IPS-20b (cell line): ENCODE data around the gene THRB.

Source experiments
- H3K27ac ChIP-seq: one replicate; pipeline ENCODE4 v1.5.1; 2013; ENCODE audit warnings: low read length
- H3K27me3 ChIP-seq: 2 replicates; pipeline ENCODE4 v1.6.1; 2013; ENCODE audit warnings: mild to moderate bottlenecking, low read length, inconsistent platforms; ENCODE audit not compliant: insufficient read depth
- H3K36me3 ChIP-seq: 2 replicates; pipeline ENCODE4 v1.6.1; 2013; ENCODE audit warnings: low read depth, mild to moderate bottlenecking, inconsistent platforms, low read length, moderate library complexity; ENCODE audit not compliant: insufficient read depth
- H3K4me1 ChIP-seq: 2 replicates; pipeline ENCODE4 v1.6.1; 2013; ENCODE audit warnings: mild to moderate bottlenecking, control low read depth, inconsistent platforms, low read length, moderate library complexity; ENCODE audit not compliant: insufficient read depth
- H3K4me3 ChIP-seq: 2 replicates; pipeline ENCODE4 v1.5.1; 2013; ENCODE audit warnings: mild to moderate bottlenecking, low read length, inconsistent platforms
- H3K9ac ChIP-seq: 2 replicates; pipeline ENCODE4 v1.6.1; 2013; ENCODE audit warnings: low read depth, mild to moderate bottlenecking, inconsistent platforms, low read length, moderate library complexity
- H3K9me3 ChIP-seq: 2 replicates; pipeline ENCODE4 v1.6.1; 2013; ENCODE audit warnings: mild to moderate bottlenecking, low read depth, low read length, inconsistent platforms; ENCODE audit not compliant: insufficient read depth

THRB gene

GRCh38 chr3:24367216-24367615 is 127.4 kb downstream of the THRB start:
- H3K4me1 ChIP-seq: no peaks in the 10 kb centered on the region

DNA sequence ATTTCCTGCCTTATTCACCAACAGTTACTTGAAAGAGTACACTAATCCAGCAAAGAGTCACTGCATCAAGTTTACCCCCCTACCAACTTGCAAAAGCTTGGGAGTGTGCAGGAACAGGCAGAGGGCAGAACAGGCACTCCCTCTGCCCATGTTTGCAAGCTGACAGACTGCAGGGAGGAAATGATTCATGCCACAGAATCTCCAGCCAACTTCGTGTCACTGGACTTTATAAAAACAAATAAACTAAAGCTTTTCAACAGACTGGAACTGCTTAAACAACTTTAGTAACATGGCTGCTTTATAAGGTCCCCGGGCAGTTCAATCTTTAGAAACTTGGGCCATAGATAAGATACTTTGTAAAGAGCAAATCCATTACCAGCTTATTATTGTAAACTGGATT is 129.5 kb downstream of the THRB start:
- H3K9me3 ChIP-seq: no peaks in the 10 kb centered on the region
- no peak overlapping the region for H3K9ac ChIP-seq
- H3K4me3 ChIP-seq: no peak overlapping the region
- H3K4me1 ChIP-seq: peaks cover 3% of the 10 kb centered on the region
- no peak overlapping the region for H3K27ac ChIP-seq
- H3K36me3 ChIP-seq: no peaks in the 10 kb centered on the region
- no peaks in the 10 kb centered on the region for H3K27me3 ChIP-seq

More at GRCh38 chr3:24367216-24367615, 127.4 kb downstream of the THRB start:
- no peaks in the 10 kb centered on the region for H3K36me3 ChIP-seq
- no peaks in the 10 kb centered on the region for H3K9me3 ChIP-seq
- no peak overlapping the region for H3K27ac ChIP-seq
- H3K27me3 ChIP-seq: no peaks in the 10 kb centered on the region
- H3K9ac ChIP-seq: no peak overlapping the region
- H3K4me3 ChIP-seq: no peak overlapping the region

DNA sequence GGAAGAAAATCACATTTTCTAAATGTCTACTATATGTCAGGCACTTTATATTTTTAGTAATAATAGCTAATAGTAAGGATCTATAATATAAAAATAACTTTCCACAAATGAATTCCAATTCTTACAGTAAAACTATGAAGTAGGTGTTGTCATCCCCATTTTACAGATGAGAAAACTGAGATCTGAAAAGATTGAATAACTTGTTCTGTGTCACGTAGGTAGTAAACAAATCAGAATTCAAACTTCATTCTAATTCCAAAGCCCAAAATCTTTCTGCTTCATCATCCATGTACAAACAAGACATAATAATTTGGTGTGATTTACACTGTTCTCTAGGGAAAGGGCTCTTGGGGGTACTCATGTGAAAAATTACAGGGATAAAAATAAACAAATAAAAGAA is 130.3 kb downstream of the THRB start:
- Histone ChIP-seq H3K9ac (no peak overlapping the region), H3K36me3 (no peaks in the 10 kb centered on the region), H3K4me3 (no peak overlapping the region), H3K9me3 (no peaks in the 10 kb centered on the region), H3K27me3 (no peaks in the 10 kb centered on the region), H3K27ac (no peak overlapping the region), H3K4me1 (peaks cover 10% of the 10 kb centered on the region)

DNA sequence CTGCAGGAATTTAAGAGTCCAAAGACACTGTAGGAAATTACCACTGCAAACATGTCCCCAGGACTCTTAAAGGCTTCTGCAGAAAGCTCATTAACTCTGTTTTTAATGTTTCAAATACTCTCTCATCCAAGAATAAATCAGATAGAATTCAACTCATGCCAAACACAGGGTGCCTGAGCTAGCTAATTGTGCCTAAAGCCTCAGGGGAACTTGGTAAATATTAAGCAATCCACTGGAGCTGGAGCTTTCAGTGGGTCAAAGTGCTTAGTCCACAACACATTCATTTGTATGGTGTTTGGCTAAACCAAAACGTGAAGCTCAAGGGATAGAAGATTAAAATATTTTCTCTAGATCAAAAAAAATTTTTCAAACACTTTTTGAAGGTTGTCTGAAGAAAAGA is 131.4 kb downstream of the THRB start:
- Histone ChIP-seq H3K27ac (no peak overlapping the region), H3K4me1 (peaks cover 11% of the 10 kb centered on the region), H3K9me3 (no peaks in the 10 kb centered on the region), H3K9ac (no peak overlapping the region), H3K27me3 (no peaks in the 10 kb centered on the region), H3K36me3 (no peaks in the 10 kb centered on the region), H3K4me3 (no peak overlapping the region)

DNA sequence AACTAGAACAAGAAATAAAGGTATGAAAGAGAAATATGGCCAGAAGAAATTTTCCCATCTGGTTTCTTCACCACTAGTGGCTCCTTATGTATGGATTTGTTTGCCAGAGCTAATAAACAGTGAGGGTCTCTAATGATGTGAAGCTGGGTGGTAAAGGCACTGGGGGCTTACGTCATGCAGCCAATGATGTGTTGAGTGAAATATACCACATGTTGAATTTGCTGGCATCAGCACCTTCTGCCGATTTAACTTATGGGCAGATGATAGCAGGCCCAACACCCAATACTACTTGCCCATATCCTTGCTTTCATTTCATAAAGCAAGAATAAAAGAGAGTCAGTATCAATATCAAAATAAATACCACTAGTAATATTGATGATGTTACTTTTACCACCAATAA is 133.0 kb downstream of the THRB start:
- peaks cover 11% of the 10 kb centered on the region for H3K4me1 ChIP-seq
- H3K27ac ChIP-seq: no peak overlapping the region
- H3K36me3 ChIP-seq: no peaks in the 10 kb centered on the region
- no peaks in the 10 kb centered on the region for H3K27me3 ChIP-seq
- no peak overlapping the region for H3K4me3 ChIP-seq
- no peak overlapping the region for H3K9ac ChIP-seq
- H3K9me3 ChIP-seq: no peaks in the 10 kb centered on the region

DNA sequence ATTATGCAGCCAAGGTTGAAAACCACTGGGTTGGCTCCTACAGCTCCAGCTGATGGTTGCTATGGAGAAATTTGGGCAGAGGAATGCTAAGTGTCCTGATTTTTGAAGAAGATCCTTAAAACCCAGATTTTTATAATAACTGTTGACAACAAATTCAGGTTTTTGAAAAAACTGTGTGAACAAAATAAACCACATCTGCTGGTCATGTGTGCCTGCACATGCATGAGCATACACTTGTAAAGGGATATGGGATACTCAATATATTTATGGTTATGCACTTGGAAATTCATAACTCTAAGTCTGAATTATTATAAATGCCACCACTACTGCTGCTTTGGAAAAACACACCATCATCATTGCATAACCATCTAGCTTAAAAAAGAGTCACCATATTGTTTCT is 133.7 kb downstream of the THRB start:
- no peaks in the 10 kb centered on the region for H3K36me3 ChIP-seq
- no peak overlapping the region for H3K4me3 ChIP-seq
- no peaks in the 10 kb centered on the region for H3K27me3 ChIP-seq
- peaks cover 11% of the 10 kb centered on the region for H3K4me1 ChIP-seq
- H3K27ac ChIP-seq: no peak overlapping the region
- no peaks in the 10 kb centered on the region for H3K9me3 ChIP-seq
- no peak overlapping the region for H3K9ac ChIP-seq

DNA sequence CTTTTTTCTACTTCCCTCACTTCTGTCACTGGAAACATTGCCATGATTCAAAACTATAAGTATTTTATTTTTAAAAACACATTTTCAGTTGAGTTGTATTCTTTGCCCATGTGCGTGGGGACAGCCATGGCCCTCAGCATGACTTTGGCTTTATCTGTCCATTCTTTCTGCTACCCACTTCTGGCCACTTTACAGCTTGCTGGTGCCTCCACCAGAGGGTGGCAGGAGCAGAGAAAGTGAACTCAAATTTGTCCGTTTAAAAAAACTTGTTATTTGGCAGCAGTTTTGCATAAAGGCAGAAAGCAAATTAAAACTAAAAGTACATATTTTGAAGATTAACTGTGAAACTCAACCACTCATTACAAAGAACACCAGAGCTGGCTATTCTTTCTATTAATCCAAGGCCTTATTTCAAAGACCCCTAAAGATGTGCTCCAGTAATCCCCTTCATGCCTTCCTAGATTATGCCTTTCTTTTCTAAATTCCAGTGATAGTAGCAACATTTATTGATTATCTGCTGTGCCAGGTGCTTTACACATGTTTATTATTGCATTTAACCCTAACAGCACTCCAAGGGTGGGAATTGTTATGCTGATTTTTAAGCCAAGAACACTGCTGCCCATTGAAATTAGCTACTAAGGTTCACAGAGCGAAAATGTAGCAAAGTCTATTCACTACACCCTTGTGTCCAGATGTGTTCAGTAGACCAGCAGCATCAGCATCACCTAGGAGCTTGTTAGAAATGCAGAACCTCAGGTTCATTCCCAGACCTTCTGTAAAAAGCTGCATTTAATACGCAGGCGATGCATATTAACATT is 134.8 kb downstream of the THRB start:
- H3K27me3 ChIP-seq: no peaks in the 10 kb centered on the region
- no peak overlapping the region for H3K4me3 ChIP-seq
- H3K36me3 ChIP-seq: no peaks in the 10 kb centered on the region
- H3K4me1 ChIP-seq: peaks cover 11% of the 10 kb centered on the region
- no peaks in the 10 kb centered on the region for H3K9me3 ChIP-seq
- no peak overlapping the region for H3K27ac ChIP-seq
- H3K9ac ChIP-seq: no peak overlapping the region

- Histone ChIP-seq H3K4me1 (peaks cover 11% of the 10 kb centered on the region), H3K9ac (no peak overlapping the region), H3K27me3 (no peaks in the 10 kb centered on the region), H3K36me3 (no peaks in the 10 kb centered on the region), H3K4me3 (no peak overlapping the region), H3K9me3 (no peaks in the 10 kb centered on the region), H3K27ac (no peak overlapping the region)
Measured at GRCh38 chr3:24359102-24359501, 135.5 kb downstream of the THRB start.

- Histone ChIP-seq H3K4me1 (peaks cover 11% of the 10 kb centered on the region), H3K36me3 (no peaks in the 10 kb centered on the region), H3K9me3 (no peaks in the 10 kb centered on the region), H3K9ac (no peak overlapping the region), H3K4me3 (no peak overlapping the region), H3K27me3 (no peaks in the 10 kb centered on the region), H3K27ac (no peak overlapping the region)
Measured at GRCh38 chr3:24357635-24358034, 137.0 kb downstream of the THRB start.

DNA sequence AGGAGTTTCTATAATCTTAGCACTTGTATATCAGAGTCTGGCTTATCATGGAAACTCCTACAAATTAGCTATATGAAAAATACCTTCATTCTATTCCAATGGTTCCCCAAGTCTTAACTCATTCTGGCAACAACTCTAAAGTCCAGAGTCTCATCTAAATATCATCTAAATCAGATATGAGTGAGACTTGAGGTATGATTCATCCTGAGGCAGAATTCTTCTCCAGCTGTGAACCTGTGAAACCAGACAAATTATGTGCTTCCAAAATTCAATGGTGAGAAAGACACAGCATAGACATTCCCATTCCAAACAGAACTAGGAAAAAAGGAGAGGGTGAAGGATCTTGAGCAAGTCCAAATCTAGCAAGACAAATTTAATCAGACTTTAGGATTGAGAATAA is 138.8 kb downstream of the THRB start:
- no peak overlapping the region for H3K9ac ChIP-seq
- no peak overlapping the region for H3K4me3 ChIP-seq
- no peaks in the 10 kb centered on the region for H3K36me3 ChIP-seq
- H3K27me3 ChIP-seq: no peaks in the 10 kb centered on the region
- H3K4me1 ChIP-seq: peaks cover 11% of the 10 kb centered on the region
- H3K27ac ChIP-seq: no peak overlapping the region
- H3K9me3 ChIP-seq: no peaks in the 10 kb centered on the region

- no peak overlapping the region for H3K4me3 ChIP-seq
- H3K9ac ChIP-seq: no peak overlapping the region
- H3K27ac ChIP-seq: no peak overlapping the region
- H3K4me1 ChIP-seq: no peaks in the 10 kb centered on the region; the same call in 1 of the 2 replicates
- no peaks in the 10 kb centered on the region for H3K27me3 ChIP-seq
- no peaks in the 10 kb centered on the region for H3K9me3 ChIP-seq
- no peaks in the 10 kb centered on the region for H3K36me3 ChIP-seq
Measured at GRCh38 chr3:24354230-24354629, 140.4 kb downstream of the THRB start.

DNA sequence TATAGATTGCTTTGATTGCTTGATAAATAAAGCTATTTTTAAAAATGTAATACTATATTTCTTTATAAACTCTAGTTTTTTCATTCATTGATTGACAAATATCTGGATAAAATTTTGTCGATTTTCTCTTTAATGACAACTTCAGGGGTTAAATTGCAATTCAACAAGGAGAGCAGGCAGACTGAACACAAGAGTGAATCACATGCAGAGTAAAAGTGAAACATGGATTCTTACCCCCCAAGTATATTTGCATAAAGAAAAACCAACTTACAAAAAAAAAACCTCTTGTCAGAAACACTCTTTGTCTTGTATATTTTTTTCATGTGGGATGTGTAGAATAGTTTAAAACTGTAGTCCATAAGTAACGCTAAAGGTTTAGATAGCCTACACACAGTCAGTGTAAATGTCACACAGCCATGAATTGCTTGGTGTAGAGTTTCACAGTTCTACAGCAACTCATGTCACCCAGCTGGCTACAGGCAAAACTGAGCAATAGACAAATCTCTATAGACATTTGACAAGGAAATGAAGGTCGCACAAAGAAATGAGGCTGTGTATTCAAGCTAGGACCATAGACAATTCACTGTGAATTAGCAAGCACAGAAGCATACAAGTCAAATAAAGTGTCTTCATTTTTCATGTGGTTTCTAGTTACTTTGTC is 141.6 kb downstream of the THRB start:
- Histone ChIP-seq H3K4me1 (no peaks in the 10 kb centered on the region), H3K36me3 (no peaks in the 10 kb centered on the region), H3K4me3 (no peak overlapping the region), H3K27me3 (no peaks in the 10 kb centered on the region), H3K9me3 (no peaks in the 10 kb centered on the region), H3K9ac (no peak overlapping the region), H3K27ac (no peak overlapping the region)
